ENCODE data around the gene COL4A6.

DNA sequence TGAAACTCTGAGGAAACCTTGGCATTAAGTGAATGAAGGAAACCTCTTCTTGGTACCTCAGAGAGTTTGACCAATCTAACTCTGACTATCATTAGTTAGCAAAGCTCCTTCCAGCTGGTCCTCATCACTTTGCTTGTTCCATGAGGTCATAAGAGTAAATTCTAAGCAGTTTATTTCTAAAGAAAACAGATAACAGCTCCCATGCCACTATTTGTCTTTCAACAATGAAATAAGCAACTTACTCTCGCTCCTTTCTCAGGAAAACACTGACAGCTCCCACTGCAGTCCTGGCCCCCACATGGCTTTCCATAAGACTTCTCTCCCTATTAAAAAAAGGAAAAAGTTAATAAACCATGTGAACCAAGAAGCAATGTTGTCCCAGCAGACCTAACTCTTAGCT, 127.7 kb downstream of the COL4A6 start:
- TF ChIP-seq, protein P1, sequence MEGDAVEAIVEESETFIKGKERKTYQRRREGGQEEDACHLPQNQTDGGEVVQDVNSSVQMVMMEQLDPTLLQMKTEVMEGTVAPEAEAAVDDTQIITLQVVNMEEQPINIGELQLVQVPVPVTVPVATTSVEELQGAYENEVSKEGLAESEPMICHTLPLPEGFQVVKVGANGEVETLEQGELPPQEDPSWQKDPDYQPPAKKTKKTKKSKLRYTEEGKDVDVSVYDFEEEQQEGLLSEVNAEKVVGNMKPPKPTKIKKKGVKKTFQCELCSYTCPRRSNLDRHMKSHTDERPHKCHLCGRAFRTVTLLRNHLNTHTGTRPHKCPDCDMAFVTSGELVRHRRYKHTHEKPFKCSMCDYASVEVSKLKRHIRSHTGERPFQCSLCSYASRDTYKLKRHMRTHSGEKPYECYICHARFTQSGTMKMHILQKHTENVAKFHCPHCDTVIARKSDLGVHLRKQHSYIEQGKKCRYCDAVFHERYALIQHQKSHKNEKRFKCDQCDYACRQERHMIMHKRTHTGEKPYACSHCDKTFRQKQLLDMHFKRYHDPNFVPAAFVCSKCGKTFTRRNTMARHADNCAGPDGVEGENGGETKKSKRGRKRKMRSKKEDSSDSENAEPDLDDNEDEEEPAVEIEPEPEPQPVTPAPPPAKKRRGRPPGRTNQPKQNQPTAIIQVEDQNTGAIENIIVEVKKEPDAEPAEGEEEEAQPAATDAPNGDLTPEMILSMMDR (IDR thresholded peaks at IDR 0.05 in 2 of 3, conservative IDR thresholded peaks at IDR 0.05 in 1 of 3; ENCODE audit: borderline replicate concordance in 1 of 3, insufficient read depth in 1 of 3, low read depth in 2 of 3, low read length in 2 of 3) = no peak
- TF ChIP-seq, protein P2, sequence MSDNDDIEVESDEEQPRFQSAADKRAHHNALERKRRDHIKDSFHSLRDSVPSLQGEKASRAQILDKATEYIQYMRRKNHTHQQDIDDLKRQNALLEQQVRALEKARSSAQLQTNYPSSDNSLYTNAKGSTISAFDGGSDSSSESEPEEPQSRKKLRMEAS (IDR thresholded peaks at IDR 0.05) = no peak
- TF ChIP-seq EZH2phosphoT487 (IDR thresholded peaks at IDR 0.05; ENCODE audit: borderline replicate concordance) (no peak), POLR2AphosphoS5 (IDR thresholded peaks at IDR 0.05; ENCODE audit: low read depth, low read length) (no peak), TCF7L2 (IDR thresholded peaks at IDR 0.05; ENCODE audit: borderline replicate concordance, extremely low read depth, insufficient read depth, insufficient read length) (no peak)
